Duodenal mucosa (tissue), 2 donors: ENCODE data around the gene TNIK.

ENCODE experiments used
- H3K27ac ChIP-seq: one replicate; pipeline ENCODE4 v1.7.0; 2013; ENCODE audit warnings: low read depth, low read length
- H3K27me3 ChIP-seq, 2 donors: one replicate each; pipeline ENCODE4 v1.7.0; 2013; ENCODE audit warnings: low read length in 2 of 2, control low read depth in 1 of 2; ENCODE audit not compliant: insufficient read depth in 2 of 2, control insufficient read depth in 1 of 2
- H3K36me3 ChIP-seq, 2 donors: one replicate each; pipeline ENCODE4 v1.7.0; 2013; ENCODE audit warnings: low read length in 2 of 2, control low read depth in 1 of 2; ENCODE audit not compliant: insufficient read depth in 2 of 2, control insufficient read depth in 1 of 2
- H3K4me1 ChIP-seq, 2 donors: one replicate each; pipeline ENCODE4 v1.7.0; 2013; ENCODE audit warnings: low read length in 2 of 2, control low read depth in 1 of 2; ENCODE audit not compliant: insufficient read depth in 2 of 2, control insufficient read depth in 1 of 2
- H3K4me3 ChIP-seq, 2 donors: one replicate each; pipeline ENCODE4 v1.7.0; 2013; ENCODE audit warnings: low read length in 2 of 2, low read depth in 1 of 2
- H3K9ac ChIP-seq, 2 donors: one replicate each; pipeline ENCODE4 v1.7.0; 2013; ENCODE audit warnings: low read length in 2 of 2, low read depth in 1 of 2
- H3K9me3 ChIP-seq, 2 donors: one replicate each; pipeline ENCODE4 v1.7.0; 2013; ENCODE audit warnings: low read length in 2 of 2, control low read depth in 1 of 2; ENCODE audit not compliant: control insufficient read depth in 1 of 2

Gene TNIK

DNA sequence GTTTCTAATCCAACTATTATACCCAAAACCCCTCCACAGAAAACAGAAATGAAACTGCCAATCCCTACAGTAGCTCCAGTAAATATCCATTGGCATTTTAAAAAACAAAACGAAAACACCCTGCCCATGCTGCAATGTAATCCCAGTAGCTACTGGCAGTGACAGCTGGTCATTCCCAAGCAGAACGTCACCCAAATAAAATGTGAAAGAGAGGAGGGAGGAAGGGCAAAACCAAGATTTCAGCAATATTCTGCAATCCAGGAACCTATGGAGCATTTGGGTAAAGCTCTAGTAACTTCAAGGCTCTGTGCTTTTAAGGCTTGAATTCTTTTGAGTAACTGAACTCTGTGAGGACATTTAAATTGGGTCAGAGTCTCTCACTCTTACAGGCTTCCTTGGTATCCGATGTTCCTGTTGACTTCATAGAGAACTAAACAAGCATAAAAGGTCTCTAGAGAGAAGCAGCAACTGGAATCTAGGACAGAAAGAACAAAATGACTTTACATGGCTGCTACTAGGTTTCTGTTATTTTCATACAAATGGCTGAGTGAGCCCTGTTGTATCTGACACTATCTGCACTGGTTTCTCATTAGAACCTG is 136.2 kb downstream of the TNIK start:
- H3K4me3 ChIP-seq = no peak overlapping the region

DNA sequence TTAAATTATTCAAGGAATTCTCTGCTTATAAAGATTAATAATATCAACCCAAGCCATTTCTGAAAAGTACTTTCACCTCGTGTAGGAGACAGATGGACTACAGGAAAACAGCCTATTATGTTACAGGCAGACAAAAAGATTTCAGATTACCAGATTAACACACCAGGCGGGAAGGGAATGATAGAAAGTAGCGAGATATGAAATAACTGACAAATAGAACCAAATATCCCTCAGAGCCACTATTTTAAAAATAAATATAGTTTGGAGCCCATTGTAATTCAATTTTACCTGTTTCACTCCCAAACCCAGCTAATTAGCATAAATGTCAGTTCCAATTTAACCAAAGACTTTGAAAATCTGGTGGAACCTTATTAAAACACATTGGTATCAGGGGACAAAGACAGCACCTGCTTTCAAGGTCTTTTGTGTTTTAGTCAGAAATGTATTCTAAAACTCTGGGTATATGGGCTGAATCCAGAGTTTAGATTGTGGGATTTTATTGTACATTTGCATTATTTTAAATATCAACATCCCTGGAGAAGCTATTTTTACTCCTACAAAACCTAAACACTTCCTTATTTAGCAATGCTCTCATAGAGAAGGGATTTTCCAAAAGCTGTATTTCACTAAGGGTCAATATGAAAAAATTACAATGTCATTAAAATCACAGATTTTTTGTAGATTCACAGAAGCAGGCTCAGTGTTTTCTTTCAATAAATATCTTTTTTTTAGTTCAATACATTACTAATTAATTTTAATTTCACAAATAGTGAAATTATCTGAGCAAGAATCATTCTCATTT is 138.4 kb downstream of the TNIK start:
- Histone ChIP-seq H3K36me3 (no peaks in the 10 kb centered on the region), H3K9me3 (no peaks in the 10 kb centered on the region), H3K27me3 (no peaks in the 10 kb centered on the region), H3K27ac (no peak overlapping the region), H3K4me3 (no peak overlapping the region), H3K4me1 (peaks cover 5% of the 10 kb centered on the region in 2 donors), H3K9ac (no peak overlapping the region)

More for the DNA sequence above, 136.2 kb downstream of the TNIK start:
- Histone ChIP-seq H3K36me3 (no peaks in the 10 kb centered on the region), H3K27me3 (no peaks in the 10 kb centered on the region), H3K9ac (no peak overlapping the region), H3K27ac (no peak overlapping the region), H3K4me1 (peaks cover 6 to 10% of the 10 kb centered on the region in 2 donors), H3K9me3 (no peaks in the 10 kb centered on the region)

DNA sequence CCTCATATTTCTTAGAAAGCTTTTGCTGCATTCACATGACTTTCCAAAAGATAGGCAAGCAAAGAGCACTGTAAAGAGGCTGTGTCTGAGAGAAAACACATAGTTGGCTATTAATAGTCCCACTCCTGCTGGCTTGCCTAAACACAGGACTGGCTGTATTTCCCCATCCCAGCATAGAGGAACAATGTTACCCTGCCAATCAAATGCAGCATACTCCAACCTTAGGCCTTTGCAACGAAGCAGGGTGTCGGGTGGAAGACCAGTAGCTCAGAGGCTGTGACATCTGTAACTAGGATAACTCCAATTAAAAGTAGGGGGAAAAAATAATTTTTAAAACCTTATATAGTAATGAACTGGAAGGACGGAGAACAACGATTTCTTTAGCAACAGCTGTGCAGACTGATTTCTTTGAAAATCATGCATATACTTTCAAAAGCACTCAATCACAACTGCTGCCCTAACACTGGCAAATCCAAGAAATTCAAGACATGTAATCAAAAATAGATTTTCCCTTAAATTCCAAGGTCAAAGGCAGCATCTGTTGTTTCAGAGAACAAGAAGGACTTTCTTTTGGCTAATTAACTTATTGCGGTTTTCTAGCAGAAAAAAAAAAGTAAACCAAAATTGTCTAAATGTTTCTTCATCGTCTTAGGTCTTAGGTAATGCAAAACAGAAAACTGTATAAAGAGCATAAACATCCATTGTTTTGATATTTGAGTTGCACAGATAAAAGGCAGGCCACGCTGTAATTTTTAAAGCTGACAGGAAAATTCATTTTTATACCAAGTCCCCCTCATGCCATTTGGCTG is 139.3 kb downstream of the TNIK start:
- H3K4me3 ChIP-seq = no peak overlapping the region
- H3K9me3 ChIP-seq = no peaks in the 10 kb centered on the region
- H3K27ac ChIP-seq = no peak overlapping the region
- peaks cover 5% of the 10 kb centered on the region in 2 donors for H3K4me1 ChIP-seq
- no peak overlapping the region for H3K9ac ChIP-seq
- H3K36me3 ChIP-seq = no peaks in the 10 kb centered on the region
- no peaks in the 10 kb centered on the region for H3K27me3 ChIP-seq

DNA sequence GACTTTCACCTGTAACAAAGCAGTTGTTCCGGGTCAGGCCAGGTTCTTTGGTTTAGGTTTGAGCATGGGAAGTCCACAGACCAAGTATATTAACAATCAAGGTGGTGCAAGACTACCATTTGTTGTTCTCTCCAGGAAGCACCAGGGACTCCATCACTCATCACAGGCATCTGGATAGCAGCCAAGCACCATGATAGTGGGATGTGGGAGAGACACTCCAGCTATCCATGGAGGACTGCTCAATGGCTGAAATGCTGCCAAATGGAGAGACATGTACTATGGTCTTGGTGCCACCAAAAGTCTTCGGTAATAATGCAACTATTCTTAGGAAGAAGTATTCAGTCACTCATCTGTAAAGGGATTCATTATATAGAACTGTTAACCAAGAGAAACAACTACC is 143.0 kb downstream of the TNIK start:
- Histone ChIP-seq H3K27ac (no peak overlapping the region), H3K9ac (no peak overlapping the region), H3K4me3 (no peak overlapping the region), H3K4me1 (peaks cover 5% of the 10 kb centered on the region in 2 donors), H3K9me3 (no peaks in the 10 kb centered on the region), H3K27me3 (no peaks in the 10 kb centered on the region), H3K36me3 (no peaks in the 10 kb centered on the region)

DNA sequence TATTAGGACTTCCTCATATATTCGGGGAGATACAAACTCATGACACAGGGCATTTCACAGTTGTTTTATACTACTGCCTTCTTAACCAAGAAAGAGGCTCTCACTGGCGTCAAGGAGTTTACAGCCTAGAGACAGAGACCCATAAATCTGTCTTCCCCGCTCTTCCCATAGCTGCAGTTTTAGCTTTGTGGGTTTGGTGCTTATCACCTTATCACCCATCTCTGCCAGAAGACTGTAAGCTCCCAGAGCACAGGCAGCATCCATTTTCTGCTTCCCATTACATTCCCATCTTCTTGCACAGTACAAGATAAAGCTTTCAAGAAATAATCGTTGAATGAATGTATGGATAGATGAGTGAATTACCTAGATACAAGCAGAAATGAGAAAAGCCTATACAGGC is 144.3 kb downstream of the TNIK start:
- Histone ChIP-seq H3K9ac (no peak overlapping the region), H3K4me1 (peaks cover 5% of the 10 kb centered on the region in 2 donors), H3K9me3 (no peaks in the 10 kb centered on the region), H3K27ac (no peak overlapping the region), H3K27me3 (no peaks in the 10 kb centered on the region), H3K4me3 (no peak overlapping the region), H3K36me3 (no peaks in the 10 kb centered on the region)

DNA sequence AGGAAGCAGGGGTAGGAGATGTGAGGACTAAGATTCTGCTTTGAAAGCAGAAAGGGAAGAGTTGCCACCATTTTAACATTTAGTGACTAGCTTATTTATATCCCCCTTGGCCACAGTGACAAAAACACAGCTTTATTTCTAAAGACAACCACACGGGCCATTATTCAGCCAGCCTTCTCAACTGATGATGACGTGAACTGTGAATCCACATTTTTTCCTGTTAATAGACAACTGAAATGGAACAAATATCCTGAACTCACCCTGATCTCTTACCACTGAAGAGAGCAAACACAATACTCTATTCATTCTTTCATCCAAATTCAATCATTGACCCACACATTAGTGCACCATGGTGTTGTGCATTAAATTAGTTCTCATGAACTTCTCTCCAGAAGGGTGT is 145.1 kb downstream of the TNIK start:
- no peak overlapping the region for H3K27ac ChIP-seq
- no peaks in the 10 kb centered on the region for H3K27me3 ChIP-seq
- no peaks in the 10 kb centered on the region for H3K9me3 ChIP-seq
- peaks cover 0 to 5% of the 10 kb centered on the region in 2 donors for H3K4me1 ChIP-seq
- no peak overlapping the region for H3K4me3 ChIP-seq
- no peaks in the 10 kb centered on the region for H3K36me3 ChIP-seq
- no peak overlapping the region for H3K9ac ChIP-seq

DNA sequence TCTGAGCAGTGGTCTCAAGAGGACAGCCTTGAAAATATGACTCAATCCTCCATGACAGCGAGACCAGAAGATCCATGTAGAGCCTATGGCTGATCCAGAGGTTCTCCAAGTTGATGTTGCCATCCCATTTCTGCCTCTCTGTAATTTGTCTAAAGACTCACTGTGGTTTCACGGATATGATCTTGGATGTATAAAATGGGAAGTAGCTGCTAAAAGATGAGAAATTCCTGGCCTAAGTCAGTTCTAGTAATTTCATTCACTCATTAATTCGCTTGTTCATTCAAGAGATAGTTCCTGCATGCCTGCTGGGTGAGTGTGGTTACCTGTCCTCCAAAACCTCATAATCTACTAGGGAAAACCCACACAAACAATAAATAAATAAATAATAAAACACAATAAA is 145.9 kb downstream of the TNIK start:
- H3K27ac ChIP-seq = no peak overlapping the region
- no peaks in the 10 kb centered on the region for H3K36me3 ChIP-seq

DNA sequence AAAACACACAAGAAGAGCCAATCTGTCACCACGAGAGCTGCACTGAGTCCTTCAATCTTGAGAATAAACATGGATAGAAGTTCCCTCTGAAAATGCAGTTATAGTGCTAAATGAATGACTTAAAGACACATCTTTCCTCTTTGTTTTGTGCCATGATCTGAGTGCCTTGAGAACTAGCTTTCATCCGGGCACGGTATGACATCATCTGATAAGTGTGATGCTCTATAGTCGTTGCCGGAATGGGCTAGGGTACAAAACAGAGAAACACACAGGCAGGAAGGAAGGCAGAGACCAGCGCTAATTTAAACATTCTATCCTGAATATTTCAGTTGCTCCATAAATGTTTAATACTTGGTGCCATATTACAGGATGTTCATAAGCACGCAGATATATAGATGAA is 146.5 kb downstream of the TNIK start:
- Histone ChIP-seq H3K27me3 (no peaks in the 10 kb centered on the region), H3K4me1 (peaks cover 0 to 5% of the 10 kb centered on the region in 2 donors), H3K9ac (no peak overlapping the region), H3K9me3 (no peaks in the 10 kb centered on the region), H3K4me3 (no peak overlapping the region), H3K27ac (no peak overlapping the region), H3K36me3 (no peaks in the 10 kb centered on the region)

More for the DNA sequence above, 145.9 kb downstream of the TNIK start:
- H3K9me3 ChIP-seq = no peaks in the 10 kb centered on the region
- H3K4me1 ChIP-seq = peaks cover 0 to 5% of the 10 kb centered on the region in 2 donors
- no peaks in the 10 kb centered on the region for H3K27me3 ChIP-seq
- no peak overlapping the region for H3K4me3 ChIP-seq
- no peak overlapping the region for H3K9ac ChIP-seq

DNA sequence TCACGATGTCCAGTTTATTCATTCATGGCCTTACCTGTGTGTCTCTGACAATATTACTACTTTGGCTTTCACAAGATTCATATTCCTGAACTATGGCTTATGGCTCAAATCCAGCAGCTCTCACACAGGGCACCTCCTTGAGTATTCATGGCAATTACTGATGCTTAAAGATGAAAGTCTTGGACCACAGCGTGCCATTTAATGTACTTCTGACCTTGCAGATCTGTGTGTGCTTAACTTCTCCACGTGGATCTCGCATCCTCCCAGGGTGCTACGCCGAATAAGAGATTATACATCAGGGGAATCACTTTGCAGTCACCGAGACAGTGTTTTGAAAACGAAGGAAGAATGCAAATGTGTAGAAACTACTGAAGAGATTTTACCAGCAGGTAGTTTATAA is 147.5 kb downstream of the TNIK start:
- H3K27ac ChIP-seq = no peak overlapping the region
- no peaks in the 10 kb centered on the region for H3K27me3 ChIP-seq
- peaks cover 0 to 5% of the 10 kb centered on the region in 2 donors for H3K4me1 ChIP-seq
- H3K4me3 ChIP-seq = no peak overlapping the region
- H3K36me3 ChIP-seq = no peaks in the 10 kb centered on the region
- H3K9ac ChIP-seq = no peak overlapping the region
- no peaks in the 10 kb centered on the region for H3K9me3 ChIP-seq

DNA sequence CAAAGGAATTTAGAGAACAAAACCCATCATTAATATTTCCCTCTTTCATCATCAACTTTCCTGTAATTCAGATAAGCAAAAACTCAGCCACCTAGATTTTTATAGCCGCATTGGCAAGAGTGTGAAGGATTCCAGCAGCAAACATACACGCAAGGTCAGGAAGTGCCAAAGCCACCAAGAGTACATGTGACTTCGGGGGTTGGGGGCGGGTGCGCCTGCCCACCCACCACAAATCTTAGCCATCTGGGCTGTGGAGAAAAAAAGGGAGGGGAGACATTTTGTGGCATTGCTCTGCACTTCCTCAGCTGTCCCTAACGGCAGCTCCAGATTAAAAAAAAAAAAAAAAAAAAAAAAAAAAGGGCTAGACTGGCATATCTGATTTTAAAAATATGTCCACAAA is 148.4 kb downstream of the TNIK start:
- H3K27ac ChIP-seq = no peak overlapping the region

More for the DNA sequence above, 148.4 kb downstream of the TNIK start:
- Histone ChIP-seq H3K9ac (no peak overlapping the region), H3K9me3 (no peaks in the 10 kb centered on the region), H3K27me3 (no peaks in the 10 kb centered on the region), H3K4me3 (no peak overlapping the region), H3K4me1 (no peaks in the 10 kb centered on the region), H3K36me3 (no peaks in the 10 kb centered on the region)
